SU-DHL-6 (cell line): ENCODE measurements around the gene MT1E.

Experiments
- H2AFZ ChIP-seq: fragments of 200-600 bp; sonication (generic); 2 replicates; pipeline ENCODE4 v1.6.1; 2014; ENCODE audit warnings: low read depth, mild to moderate bottlenecking, moderate library complexity, mixed read lengths, antibody characterized with exemption, low read length; ENCODE audit not compliant: severe bottlenecking
- H3F3A ChIP-seq: fragments of 200-600 bp; shearing (Covaris generic); 2 replicates; pipeline ENCODE4 v1.6.0; 2016; ENCODE audit warnings: antibody characterized with exemption, mild to moderate bottlenecking; ENCODE audit not compliant: insufficient read depth
- H3K27ac ChIP-seq: fragments of 200-600 bp; sonication (generic); 2 replicates; pipeline ENCODE4 v1.5.1; 2016; ENCODE audit warnings: low read depth, mild to moderate bottlenecking, low read length, moderate library complexity, mixed read lengths
- H3K27me3 ChIP-seq: fragments of 200-600 bp; sonication (generic), shearing (Covaris generic); 2 replicates; pipeline ENCODE4 v1.6.0; 2014; ENCODE audit warnings: mild to moderate bottlenecking, low read length
- H3K36me3 ChIP-seq: fragments of 200-600 bp; sonication (generic); 2 replicates; pipeline ENCODE4 v1.6.1; 2014; ENCODE audit warnings: mild to moderate bottlenecking, low read length, mixed read lengths
- H3K4me2 ChIP-seq: fragments of 300-600, 200-600 bp; shearing (Covaris generic), sonication (generic); 2 replicates; pipeline ENCODE4 v1.6.0; 2014; ENCODE audit warnings: low read length, low read depth, mild to moderate bottlenecking; ENCODE audit not compliant: poor library complexity, severe bottlenecking
- H3K4me3 ChIP-seq: fragments of 200-600 bp; sonication (generic); 2 replicates; pipeline ENCODE4 v1.5.1; 2014; ENCODE audit warnings: antibody characterized with exemption, low read length, mild to moderate bottlenecking, mixed read lengths; ENCODE audit not compliant: insufficient read depth, poor library complexity, severe bottlenecking
- H3K79me2 ChIP-seq: fragments of 200-600 bp; sonication (generic); 2 replicates; pipeline ENCODE4 v1.6.1; 2014; ENCODE audit warnings: mild to moderate bottlenecking, low read length, moderate library complexity; ENCODE audit not compliant: insufficient read depth
- H3K9ac ChIP-seq: fragments of 200-600 bp; sonication (generic); 2 replicates; pipeline ENCODE4 v1.7.0; 2014; ENCODE audit warnings: mild to moderate bottlenecking, low read length
- H3K9me2 ChIP-seq: fragments of 200-600 bp; sonication (generic); replicated peaks from 2 replicates; pipeline ENCODE4 v1.6.1; 2014; ENCODE audit warnings: low read length; ENCODE audit not compliant: insufficient read depth
- H3K9me3 ChIP-seq: fragments of 200-600 bp; sonication (generic); 2 replicates; pipeline ENCODE4 v1.6.1; 2014; ENCODE audit warnings: low read length, mixed read lengths; ENCODE audit not compliant: insufficient read depth
- H4K20me1 ChIP-seq: fragments of 200-600 bp; sonication (generic); 2 replicates; pipeline ENCODE4 v1.6.1; 2014; ENCODE audit warnings: low read depth, mild to moderate bottlenecking, antibody characterized with exemption, low read length, moderate library complexity, mixed read lengths
- EZH2phosphoT487 ChIP-seq: fragments of 200-600 bp; sonication (generic), shearing (Covaris generic); conservative IDR thresholded peaks from 2 replicates; pipeline ENCODE4 v1.6.1; 2018; ENCODE audit warnings: mild to moderate bottlenecking, antibody characterized with exemption, low read length, moderate library complexity, mixed read lengths
- TF ChIP-seq, protein P1 (sequence below): fragments of 200-600 bp; sonication (generic); IDR thresholded peaks from one replicate; pipeline ENCODE4 v1.5.1; 2017; ENCODE audit warnings: antibody characterized with exemption, mild to moderate bottlenecking, low read length, moderate library complexity; ENCODE audit not compliant: insufficient read depth, poor library complexity, severe bottlenecking

MT1E gene

DNA sequence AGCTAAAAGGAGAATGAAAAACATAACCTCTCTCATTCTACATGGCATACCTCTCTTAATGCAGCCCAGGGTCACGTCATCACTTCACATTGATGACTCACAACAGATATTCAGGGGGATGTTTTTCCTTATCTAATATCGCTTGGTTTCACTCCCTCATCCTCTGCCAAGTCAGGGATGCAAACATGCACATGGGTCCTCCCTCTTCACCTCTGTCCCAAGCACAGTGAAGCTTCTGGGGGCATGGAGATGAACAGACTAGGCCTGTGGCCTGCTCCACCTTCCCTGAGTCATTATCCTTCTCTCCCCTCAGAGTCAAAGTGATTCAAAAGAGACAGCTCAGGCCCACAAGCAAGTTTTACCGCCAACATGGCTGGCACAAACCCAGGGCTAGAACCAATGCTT lies 19.5 kb upstream of the MT1E start:
- no peaks in the 10 kb centered on the region for H3F3A ChIP-seq
- TF ChIP-seq EZH2phosphoT487 = no peak
- TF ChIP-seq, protein P1, sequence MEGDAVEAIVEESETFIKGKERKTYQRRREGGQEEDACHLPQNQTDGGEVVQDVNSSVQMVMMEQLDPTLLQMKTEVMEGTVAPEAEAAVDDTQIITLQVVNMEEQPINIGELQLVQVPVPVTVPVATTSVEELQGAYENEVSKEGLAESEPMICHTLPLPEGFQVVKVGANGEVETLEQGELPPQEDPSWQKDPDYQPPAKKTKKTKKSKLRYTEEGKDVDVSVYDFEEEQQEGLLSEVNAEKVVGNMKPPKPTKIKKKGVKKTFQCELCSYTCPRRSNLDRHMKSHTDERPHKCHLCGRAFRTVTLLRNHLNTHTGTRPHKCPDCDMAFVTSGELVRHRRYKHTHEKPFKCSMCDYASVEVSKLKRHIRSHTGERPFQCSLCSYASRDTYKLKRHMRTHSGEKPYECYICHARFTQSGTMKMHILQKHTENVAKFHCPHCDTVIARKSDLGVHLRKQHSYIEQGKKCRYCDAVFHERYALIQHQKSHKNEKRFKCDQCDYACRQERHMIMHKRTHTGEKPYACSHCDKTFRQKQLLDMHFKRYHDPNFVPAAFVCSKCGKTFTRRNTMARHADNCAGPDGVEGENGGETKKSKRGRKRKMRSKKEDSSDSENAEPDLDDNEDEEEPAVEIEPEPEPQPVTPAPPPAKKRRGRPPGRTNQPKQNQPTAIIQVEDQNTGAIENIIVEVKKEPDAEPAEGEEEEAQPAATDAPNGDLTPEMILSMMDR = no peak
- H3K4me2 ChIP-seq = no peak overlapping the region
- H3K9ac ChIP-seq = no peak overlapping the region
- H3K4me3 ChIP-seq = no peak overlapping the region
- no peak overlapping the region for H2AFZ ChIP-seq
- no peaks in the 10 kb centered on the region for H3K79me2 ChIP-seq
- no peaks in the 10 kb centered on the region for H4K20me1 ChIP-seq
- H3K9me2 ChIP-seq = no peaks in the 10 kb centered on the region
- H3K36me3 ChIP-seq = no peaks in the 10 kb centered on the region
- no peaks in the 10 kb centered on the region for H3K27me3 ChIP-seq
- no peak overlapping the region for H3K27ac ChIP-seq
- no peaks in the 10 kb centered on the region for H3K9me3 ChIP-seq

DNA sequence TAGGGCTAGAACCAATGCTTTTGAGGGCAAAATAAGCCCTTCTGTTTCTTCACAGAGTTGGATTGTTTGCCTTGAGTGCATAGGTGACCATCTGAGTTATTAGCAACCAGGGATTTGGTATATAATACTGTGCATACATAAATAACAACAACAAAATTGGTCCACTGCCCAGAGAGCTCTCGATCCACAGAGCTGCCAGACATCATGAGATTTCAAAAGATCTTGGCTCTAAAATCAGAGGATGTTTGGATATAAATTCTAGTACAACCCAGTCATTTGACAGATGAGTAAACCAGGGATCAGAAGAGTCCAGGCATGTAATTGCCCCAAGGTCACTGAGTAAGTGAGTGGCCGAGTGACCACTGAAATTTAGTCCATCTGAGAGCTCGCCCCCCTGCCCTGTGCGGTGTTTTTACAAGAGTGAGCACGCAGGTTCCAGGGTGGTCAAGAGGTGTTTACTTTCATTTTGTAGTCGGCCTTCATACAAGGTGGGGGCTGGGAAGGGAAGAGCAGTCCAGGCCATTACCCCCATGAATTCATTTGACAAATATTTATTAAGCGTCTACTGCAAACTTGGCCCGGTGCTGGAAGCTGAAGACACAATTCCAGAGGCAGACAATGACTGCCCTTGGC lies 19.0 kb upstream of the MT1E start:
- Histone ChIP-seq H3K9me3 (no peaks in the 10 kb centered on the region), H4K20me1 (no peaks in the 10 kb centered on the region), H3K9ac (no peak overlapping the region), H3F3A (no peaks in the 10 kb centered on the region), H3K4me2 (no peak overlapping the region), H3K27ac (no peak overlapping the region), H3K27me3 (no peaks in the 10 kb centered on the region), H2AFZ (no peak overlapping the region), H3K4me3 (no peak overlapping the region), H3K36me3 (no peaks in the 10 kb centered on the region), H3K9me2 (no peaks in the 10 kb centered on the region), H3K79me2 (no peaks in the 10 kb centered on the region)
- TF ChIP-seq EZH2phosphoT487 = no peak
- TF ChIP-seq, protein P1 = no peak

DNA sequence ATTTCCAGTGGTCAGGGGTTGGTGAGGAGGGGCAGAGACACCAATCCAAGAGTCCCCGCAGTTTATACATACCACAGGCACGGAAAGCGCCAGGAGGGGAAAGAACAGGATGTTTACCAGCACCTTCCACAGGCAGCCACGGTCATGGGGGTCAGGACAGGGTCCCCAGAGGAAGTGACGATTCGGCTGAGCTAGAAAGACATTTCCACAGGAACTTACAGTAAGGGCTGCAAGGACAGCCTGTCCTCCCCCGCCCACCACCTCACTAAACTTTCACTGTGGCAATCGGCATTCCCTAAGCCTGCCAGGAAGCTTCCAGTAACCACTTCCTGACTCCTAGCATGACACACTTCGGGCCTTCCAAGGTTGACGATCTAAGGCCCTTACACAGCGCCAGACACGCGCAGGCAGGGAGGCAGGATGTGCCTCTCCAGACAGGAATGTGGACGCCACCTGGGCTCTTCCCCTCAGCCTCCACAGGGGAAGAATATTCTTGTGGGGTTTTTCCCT lies 18.4 kb upstream of the MT1E start:
- Histone ChIP-seq H4K20me1 (no peaks in the 10 kb centered on the region), H3K4me2 (no peak overlapping the region), H3K9ac (no peak overlapping the region), H3K79me2 (no peaks in the 10 kb centered on the region), H3K36me3 (no peaks in the 10 kb centered on the region), H3K27ac (no peak overlapping the region), H3K27me3 (no peaks in the 10 kb centered on the region), H3F3A (no peaks in the 10 kb centered on the region), H3K9me3 (no peaks in the 10 kb centered on the region), H3K9me2 (no peaks in the 10 kb centered on the region), H3K4me3 (no peak overlapping the region), H2AFZ (no peak overlapping the region)
- TF ChIP-seq, protein P1 = no peak
- no peak for TF ChIP-seq EZH2phosphoT487
